K562 (cell line): ENCODE results near the gene UQCRC1. TPM values are rescaled to one million over a fixed set of nuclear protein-coding genes. Genes with fewer than 3 reads are reported as not detected.

Experiments used
- BRD4 ChIP-seq: fragments of 200-600 bp; sonication (generic); IDR thresholded peaks from 2 replicates; pipeline ENCODE4 v1.6.1; 2017; ENCODE audit warnings: inconsistent platforms
- ETV1 ChIP-seq: fragments of 450-650 bp; conservative IDR thresholded peaks from 2 replicates; pipeline ENCODE4 v1.6.1; 2016; ENCODE audit warnings: missing genetic modification characterization, control low read depth, low read depth, missing compliant biosample characterization
- FOXA1 ChIP-seq: fragments of 450-650 bp; IDR thresholded peaks from 2 replicates; pipeline ENCODE4 v1.6.1; 2016; ENCODE audit warnings: mild to moderate bottlenecking, borderline replicate concordance
- GABPA ChIP-seq: fragments of 200-800 bp; sonication (Bioruptor generic); conservative IDR thresholded peaks from 2 replicates; pipeline ENCODE4 v1.6.1; 2016; ENCODE audit warnings: low read depth, missing genetic modification characterization, missing compliant biosample characterization
- MAFK ChIP-seq: IDR thresholded peaks from 2 replicates; pipeline ENCODE4 v1.6.1; 2011; ENCODE audit warnings: low read length, improper control_type of control experiment
- MCM2 ChIP-seq: fragments of 450-650 bp; IDR thresholded peaks from 2 replicates; pipeline ENCODE4 v1.6.1; 2017; ENCODE audit warnings: low read depth, mild to moderate bottlenecking
- MNT ChIP-seq, 2 experiments: fragments of 450-650 bp; conservative IDR thresholded peaks; 2 replicates each; pipeline ENCODE4 v1.6.1; 2017; ENCODE audit warnings: mild to moderate bottlenecking in 2 of 2, moderate library complexity in 2 of 2
- MYC ChIP-seq, 2 experiments: fragments of 250-450 bp in 1 of 2; sonication (Bioruptor Pico) in 1 of 2; IDR thresholded peaks; 2 replicates each; pipeline versions ENCODE4 v1.5.1 to v1.6.1; 2012 to 2021; ENCODE audit warnings: low read depth in 2 of 2, borderline replicate concordance in 1 of 2, improper control_type of control experiment in 1 of 2, low read length in 1 of 2, mild to moderate bottlenecking in 1 of 2, moderate library complexity in 1 of 2
- NRF1 ChIP-seq, 2 experiments: fragments of 450-650 bp; IDR thresholded peaks in 1 of 2; conservative IDR thresholded peaks in 1 of 2; 2 replicates each; pipeline ENCODE4 v1.6.1; 2014; ENCODE audit warnings: mild to moderate bottlenecking in 2 of 2
- PCBP2 ChIP-seq: fragments of 200-400 bp; formaldehyde crosslinking; IDR thresholded peaks from 2 replicates; pipeline ENCODE4 v1.6.1; 2018; ENCODE audit warnings: low read length, low read depth, mild to moderate bottlenecking, moderate library complexity; ENCODE audit not compliant: poor library complexity, severe bottlenecking
- PURB ChIP-seq: sonication (generic); formaldehyde crosslinking; IDR thresholded peaks from 2 replicates; pipeline ENCODE4 v1.9.0; 2021; ENCODE audit warnings: low read depth, mild to moderate bottlenecking, missing genetic modification reagents
- SMAD1 ChIP-seq: fragments of 150-350 bp; IDR thresholded peaks from 2 replicates; pipeline ENCODE4 v1.6.1; 2014; ENCODE audit warnings: low read length, low read depth; ENCODE audit not compliant: partially characterized antibody
- TRIM28 ChIP-seq: fragments of 450-650 bp; IDR thresholded peaks from 2 replicates; pipeline ENCODE4 v1.6.1; 2017
- ZNF407 ChIP-seq: fragments of 450-650 bp; IDR thresholded peaks from 2 replicates; pipeline ENCODE4 v1.6.1; 2016; ENCODE audit warnings: low read depth
- polyA plus RNA-seq, 8 experiments: library from polyadenylated mRNA; depleted of rRNA in 4 of 8; stranded (reverse) in 5 of 8; unstranded in 3 of 8; fragments of >200 nt; fragmentation: Nextera tagmentation in 2 of 8; fragmentation: Illumina TruSeq in 1 of 8; extraction: Ambion mirVana in 2 of 8; extraction: Trizol in 1 of 8; gene quantifications; 2 replicates each; pipeline versions ENCODE4 v1.2.1 to v1.2.3, GENCODE V29; 2011 to 2014; ENCODE audit warnings: inconsistent platforms in 1 of 8, missing spikeins in 1 of 8
- total RNA-seq, 7 experiments: library from RNA; depleted of rRNA in 6 of 7; stranded (reverse); fragments of >200 nt in 6 of 7; fragmentation: Illumina TruSeq in 2 of 7; extraction: Trizol in 2 of 7; gene quantifications; 2 replicates each; pipeline versions ENCODE4 v1.2.1 to v1.2.3, GENCODE V29; 2011 to 2021; ENCODE audit warnings: low replicate concordance in 1 of 7
- TF ChIP-seq, protein P1 (sequence below): fragments of 150-350 bp; conservative IDR thresholded peaks from 2 replicates; pipeline ENCODE4 v1.6.1; 2014; ENCODE audit warnings: low read length

The UQCRC1 gene
- total and polyA plus RNA-seq, 9 of the 15 experiments (the other 6 are each of a cell fraction or from before 2014, with no cell fraction given): 125 to 424 (median 268) TPM

DNA sequence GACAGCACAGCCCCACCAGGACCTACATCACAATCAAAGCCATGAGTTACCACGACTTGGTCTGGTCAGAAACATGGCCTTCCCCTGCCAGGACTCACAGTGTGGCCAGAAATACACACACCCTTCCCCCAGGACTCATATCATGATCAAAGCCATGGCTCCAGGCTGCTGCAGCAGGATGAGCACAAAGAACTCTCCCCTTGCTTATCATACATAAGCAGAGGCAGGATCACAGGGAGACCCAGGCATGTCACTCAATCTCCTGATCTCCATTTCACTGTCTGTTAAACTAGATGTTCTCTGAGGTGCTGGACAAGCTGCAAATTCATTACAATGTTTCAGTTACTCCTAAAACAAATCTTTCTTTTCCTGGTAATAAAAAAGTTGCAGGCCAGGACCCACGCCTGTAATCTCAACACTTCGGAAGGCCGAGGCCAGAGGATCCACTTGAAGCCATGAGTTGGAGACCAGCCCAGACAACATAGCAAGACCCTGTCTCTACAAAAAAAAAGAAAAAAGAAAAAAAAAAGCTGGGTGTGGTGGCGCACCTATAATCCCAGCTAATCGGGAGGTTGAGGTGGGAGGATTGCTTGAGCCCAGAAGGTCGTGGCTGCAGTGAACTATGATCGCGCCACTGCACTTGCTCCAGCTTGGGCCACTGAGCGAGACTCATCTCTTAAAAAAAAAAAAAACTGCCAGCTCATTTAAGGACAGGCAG, 54.1 kb downstream of the UQCRC1 start (continued):
- TF ChIP-seq, protein P1, sequence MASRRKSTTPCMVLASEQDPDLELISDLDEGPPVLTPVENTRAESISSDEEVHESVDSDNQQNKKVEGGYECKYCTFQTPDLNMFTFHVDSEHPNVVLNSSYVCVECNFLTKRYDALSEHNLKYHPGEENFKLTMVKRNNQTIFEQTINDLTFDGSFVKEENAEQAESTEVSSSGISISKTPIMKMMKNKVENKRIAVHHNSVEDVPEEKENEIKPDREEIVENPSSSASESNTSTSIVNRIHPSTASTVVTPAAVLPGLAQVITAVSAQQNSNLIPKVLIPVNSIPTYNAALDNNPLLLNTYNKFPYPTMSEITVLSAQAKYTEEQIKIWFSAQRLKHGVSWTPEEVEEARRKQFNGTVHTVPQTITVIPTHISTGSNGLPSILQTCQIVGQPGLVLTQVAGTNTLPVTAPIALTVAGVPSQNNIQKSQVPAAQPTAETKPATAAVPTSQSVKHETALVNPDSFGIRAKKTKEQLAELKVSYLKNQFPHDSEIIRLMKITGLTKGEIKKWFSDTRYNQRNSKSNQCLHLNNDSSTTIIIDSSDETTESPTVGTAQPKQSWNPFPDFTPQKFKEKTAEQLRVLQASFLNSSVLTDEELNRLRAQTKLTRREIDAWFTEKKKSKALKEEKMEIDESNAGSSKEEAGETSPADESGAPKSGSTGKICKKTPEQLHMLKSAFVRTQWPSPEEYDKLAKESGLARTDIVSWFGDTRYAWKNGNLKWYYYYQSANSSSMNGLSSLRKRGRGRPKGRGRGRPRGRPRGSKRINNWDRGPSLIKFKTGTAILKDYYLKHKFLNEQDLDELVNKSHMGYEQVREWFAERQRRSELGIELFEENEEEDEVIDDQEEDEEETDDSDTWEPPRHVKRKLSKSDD: no peak
- TF ChIP-seq MYC (IDR thresholded peaks at IDR 0.05; ENCODE audit: low read depth, low read length) (peak; percentile 53; the same call in 1 of the 2 replicates), MYC (CRISPR knock-in tag; IDR thresholded peaks at IDR 0.05; ENCODE audit: borderline replicate concordance, low read depth) (no peak), FOXA1 (no peak), NRF1 (conservative IDR thresholded peaks at IDR 0.05 in 1 of 2, IDR thresholded peaks at IDR 0.05 in 1 of 2) (0 out of 4 replicates have a peak, but pooled peaks of 1 of the 2 experiments have one; percentile 20), MNT (conservative IDR thresholded peaks at IDR 0.05) (peak in 1 of 2 experiments; percentile 43; a peak in 2 of 4 replicates), GABPA (tag) (no peak), TRIM28 (no peak), ETV1 (tag) (no peak), MCM2 (no peak), BRD4 (no peak), SMAD1 (no peak), PCBP2 (no peak), PURB (CRISPR knock-in tag) (no peak), ZNF407 (no peak), MAFK (no peak)
